Fibroblast of lung (primary cell): ENCODE results near the gene TMEM178B.

ENCODE experiments used
- CTCF ChIP-seq, 2 donors: IDR thresholded peaks in 1 of 2; conservative IDR thresholded peaks in 1 of 2; 1 replicate in 1 of 2; 2 replicates in 1 of 2; pipeline ENCODE4 v1.5.1; 2011 to 2012; ENCODE audit warnings: low read length in 2 of 2, control low read depth in 1 of 2, inconsistent platforms in 1 of 2, low read depth in 1 of 2, mild to moderate bottlenecking in 1 of 2
- EZH2 ChIP-seq: IDR thresholded peaks from 2 replicates; pipeline ENCODE4 v1.5.1; 2012; ENCODE audit warnings: low read length, control low read depth, mild to moderate bottlenecking; ENCODE audit errors: missing control alignments

- no peak for TF ChIP-seq CTCF (conservative IDR thresholded peaks at IDR 0.05 in 1 of 2, IDR thresholded peaks at IDR 0.05 in 1 of 2; ENCODE audit: low read depth in 1 of 2, low read length in 2 of 2)
- no peak for TF ChIP-seq EZH2
Measured at GRCh38 chr7:141184532-141185190, 110.8 kb downstream of the TMEM178B start.
